ENCODE measurements around the gene TNIK. TPM values are rescaled to one million over a fixed set of nuclear protein-coding genes. Genes with fewer than 3 reads are reported as not detected.

The TNIK gene
- total and polyA plus RNA-seq, 10 of the 15 experiments (the other 5 are each of a cell fraction or from before 2014, with no cell fraction given): 13.9 to 74.3 (median 48.2) TPM

DNA sequence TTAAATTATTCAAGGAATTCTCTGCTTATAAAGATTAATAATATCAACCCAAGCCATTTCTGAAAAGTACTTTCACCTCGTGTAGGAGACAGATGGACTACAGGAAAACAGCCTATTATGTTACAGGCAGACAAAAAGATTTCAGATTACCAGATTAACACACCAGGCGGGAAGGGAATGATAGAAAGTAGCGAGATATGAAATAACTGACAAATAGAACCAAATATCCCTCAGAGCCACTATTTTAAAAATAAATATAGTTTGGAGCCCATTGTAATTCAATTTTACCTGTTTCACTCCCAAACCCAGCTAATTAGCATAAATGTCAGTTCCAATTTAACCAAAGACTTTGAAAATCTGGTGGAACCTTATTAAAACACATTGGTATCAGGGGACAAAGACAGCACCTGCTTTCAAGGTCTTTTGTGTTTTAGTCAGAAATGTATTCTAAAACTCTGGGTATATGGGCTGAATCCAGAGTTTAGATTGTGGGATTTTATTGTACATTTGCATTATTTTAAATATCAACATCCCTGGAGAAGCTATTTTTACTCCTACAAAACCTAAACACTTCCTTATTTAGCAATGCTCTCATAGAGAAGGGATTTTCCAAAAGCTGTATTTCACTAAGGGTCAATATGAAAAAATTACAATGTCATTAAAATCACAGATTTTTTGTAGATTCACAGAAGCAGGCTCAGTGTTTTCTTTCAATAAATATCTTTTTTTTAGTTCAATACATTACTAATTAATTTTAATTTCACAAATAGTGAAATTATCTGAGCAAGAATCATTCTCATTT is 138.4 kb downstream of the TNIK start (continued):
- TF ChIP-seq CREM (IDR thresholded peaks at IDR 0.05; ENCODE audit: low read depth) (no peak), ASH2L (IDR thresholded peaks at IDR 0.05; ENCODE audit: borderline replicate concordance, low read depth) (no peak), EZH2 (IDR thresholded peaks at IDR 0.05; ENCODE audit: borderline replicate concordance, control insufficient read depth, low read depth, low read length) (no peak), CHD1 (IDR thresholded peaks at IDR 0.05; ENCODE audit: low read depth, low read length) (no peak), BACH1 (IDR thresholded peaks at IDR 0.05; ENCODE audit: borderline replicate concordance) (no peak), KAT2A (conservative IDR thresholded peaks at IDR 0.05; ENCODE audit: control insufficient read depth, low read depth, low read length) (no peak), BRCA1 (IDR thresholded peaks at IDR 0.05; ENCODE audit: low read depth, low read length) (no peak), KLF5 (IDR thresholded peaks at IDR 0.05; ENCODE audit: partially characterized antibody) (no peak), JUNB (IDR thresholded peaks at IDR 0.05) (peak; percentile 30; the same call in 1 of the 2 replicates), SP1 (IDR thresholded peaks at IDR 0.05; ENCODE audit: low read depth, low read length) (no peak), POLR2A (IDR thresholded peaks at IDR 0.05; ENCODE audit: low read depth, low read length) (no peak)
- TF ChIP-seq, protein P1, sequence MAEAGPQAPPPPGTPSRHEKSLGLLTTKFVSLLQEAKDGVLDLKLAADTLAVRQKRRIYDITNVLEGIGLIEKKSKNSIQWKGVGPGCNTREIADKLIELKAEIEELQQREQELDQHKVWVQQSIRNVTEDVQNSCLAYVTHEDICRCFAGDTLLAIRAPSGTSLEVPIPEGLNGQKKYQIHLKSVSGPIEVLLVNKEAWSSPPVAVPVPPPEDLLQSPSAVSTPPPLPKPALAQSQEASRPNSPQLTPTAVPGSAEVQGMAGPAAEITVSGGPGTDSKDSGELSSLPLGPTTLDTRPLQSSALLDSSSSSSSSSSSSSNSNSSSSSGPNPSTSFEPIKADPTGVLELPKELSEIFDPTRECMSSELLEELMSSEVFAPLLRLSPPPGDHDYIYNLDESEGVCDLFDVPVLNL (IDR thresholded peaks at IDR 0.05; ENCODE audit: low read depth, low read length): no peak
- TF ChIP-seq, protein P2, sequence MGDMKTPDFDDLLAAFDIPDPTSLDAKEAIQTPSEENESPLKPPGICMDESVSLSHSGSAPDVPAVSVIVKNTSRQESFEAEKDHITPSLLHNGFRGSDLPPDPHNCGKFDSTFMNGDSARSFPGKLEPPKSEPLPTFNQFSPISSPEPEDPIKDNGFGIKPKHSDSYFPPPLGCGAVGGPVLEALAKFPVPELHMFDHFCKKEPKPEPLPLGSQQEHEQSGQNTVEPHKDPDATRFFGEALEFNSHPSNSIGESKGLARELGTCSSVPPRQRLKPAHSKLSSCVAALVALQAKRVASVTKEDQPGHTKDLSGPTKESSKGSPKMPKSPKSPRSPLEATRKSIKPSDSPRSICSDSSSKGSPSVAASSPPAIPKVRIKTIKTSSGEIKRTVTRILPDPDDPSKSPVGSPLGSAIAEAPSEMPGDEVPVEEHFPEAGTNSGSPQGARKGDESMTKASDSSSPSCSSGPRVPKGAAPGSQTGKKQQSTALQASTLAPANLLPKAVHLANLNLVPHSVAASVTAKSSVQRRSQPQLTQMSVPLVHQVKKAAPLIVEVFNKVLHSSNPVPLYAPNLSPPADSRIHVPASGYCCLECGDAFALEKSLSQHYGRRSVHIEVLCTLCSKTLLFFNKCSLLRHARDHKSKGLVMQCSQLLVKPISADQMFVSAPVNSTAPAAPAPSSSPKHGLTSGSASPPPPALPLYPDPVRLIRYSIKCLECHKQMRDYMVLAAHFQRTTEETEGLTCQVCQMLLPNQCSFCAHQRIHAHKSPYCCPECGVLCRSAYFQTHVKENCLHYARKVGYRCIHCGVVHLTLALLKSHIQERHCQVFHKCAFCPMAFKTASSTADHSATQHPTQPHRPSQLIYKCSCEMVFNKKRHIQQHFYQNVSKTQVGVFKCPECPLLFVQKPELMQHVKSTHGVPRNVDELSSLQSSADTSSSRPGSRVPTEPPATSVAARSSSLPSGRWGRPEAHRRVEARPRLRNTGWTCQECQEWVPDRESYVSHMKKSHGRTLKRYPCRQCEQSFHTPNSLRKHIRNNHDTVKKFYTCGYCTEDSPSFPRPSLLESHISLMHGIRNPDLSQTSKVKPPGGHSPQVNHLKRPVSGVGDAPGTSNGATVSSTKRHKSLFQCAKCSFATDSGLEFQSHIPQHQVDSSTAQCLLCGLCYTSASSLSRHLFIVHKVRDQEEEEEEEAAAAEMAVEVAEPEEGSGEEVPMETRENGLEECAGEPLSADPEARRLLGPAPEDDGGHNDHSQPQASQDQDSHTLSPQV (IDR thresholded peaks at IDR 0.05): no peak
- TF ChIP-seq, protein P3, sequence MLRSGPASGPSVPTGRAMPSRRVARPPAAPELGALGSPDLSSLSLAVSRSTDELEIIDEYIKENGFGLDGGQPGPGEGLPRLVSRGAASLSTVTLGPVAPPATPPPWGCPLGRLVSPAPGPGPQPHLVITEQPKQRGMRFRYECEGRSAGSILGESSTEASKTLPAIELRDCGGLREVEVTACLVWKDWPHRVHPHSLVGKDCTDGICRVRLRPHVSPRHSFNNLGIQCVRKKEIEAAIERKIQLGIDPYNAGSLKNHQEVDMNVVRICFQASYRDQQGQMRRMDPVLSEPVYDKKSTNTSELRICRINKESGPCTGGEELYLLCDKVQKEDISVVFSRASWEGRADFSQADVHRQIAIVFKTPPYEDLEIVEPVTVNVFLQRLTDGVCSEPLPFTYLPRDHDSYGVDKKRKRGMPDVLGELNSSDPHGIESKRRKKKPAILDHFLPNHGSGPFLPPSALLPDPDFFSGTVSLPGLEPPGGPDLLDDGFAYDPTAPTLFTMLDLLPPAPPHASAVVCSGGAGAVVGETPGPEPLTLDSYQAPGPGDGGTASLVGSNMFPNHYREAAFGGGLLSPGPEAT (IDR thresholded peaks at IDR 0.05; ENCODE audit: low read depth): peak; percentile 51; the same call in 1 of the 2 replicates

Measured in GM12878 (cell line).